NCI-H2196 (cell line): Measurements from ENCODE around the gene RAVER2.

Experiments
- DNase-seq: peaks from one replicate; lab custom pipeline; 2025; ENCODE audit not compliant: unreplicated experiment; lab: John Stamatoyannopoulos, UW

RAVER2 gene

DNA sequence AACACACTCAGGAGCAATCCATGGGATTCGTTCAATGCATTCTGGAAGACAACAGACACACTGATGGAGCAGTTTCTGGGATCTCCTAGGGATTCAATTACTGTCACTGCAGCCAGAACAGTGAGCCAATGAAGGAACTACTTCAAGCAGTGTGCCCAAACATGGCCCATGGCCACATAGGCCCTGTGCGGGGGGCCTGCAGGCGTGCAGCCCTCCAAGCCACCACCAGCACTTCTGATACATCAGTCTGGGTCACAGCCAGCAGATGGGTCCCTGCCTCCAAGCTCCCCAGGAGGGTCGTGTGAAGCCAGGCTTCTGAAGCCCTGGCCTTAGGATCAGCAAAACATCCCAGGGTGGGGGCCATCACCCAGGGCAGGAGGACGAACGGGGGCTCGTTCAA, 99.3 kb downstream of the RAVER2 start:
- no peak for DNase-seq

DNA sequence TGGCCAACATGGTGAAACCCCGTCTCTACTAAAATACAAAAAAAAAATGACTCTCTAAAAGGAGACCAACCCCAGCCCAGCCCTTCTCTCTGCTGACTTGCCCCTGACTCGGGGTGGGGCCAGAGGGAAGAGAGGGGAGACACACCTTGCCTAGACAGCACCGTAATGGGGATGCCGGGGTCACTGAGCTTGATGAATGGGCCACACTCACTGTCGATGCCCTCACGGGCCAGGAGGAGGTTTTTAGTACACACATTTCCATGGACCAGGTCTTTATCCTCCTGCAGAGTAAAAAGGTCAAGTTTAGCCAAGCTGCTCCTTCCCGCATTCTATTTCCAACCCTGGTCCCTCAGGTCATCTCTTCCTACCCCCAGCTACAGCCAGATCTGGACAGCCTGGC, 99.7 kb downstream of the RAVER2 start:
- no peak for DNase-seq

DNA sequence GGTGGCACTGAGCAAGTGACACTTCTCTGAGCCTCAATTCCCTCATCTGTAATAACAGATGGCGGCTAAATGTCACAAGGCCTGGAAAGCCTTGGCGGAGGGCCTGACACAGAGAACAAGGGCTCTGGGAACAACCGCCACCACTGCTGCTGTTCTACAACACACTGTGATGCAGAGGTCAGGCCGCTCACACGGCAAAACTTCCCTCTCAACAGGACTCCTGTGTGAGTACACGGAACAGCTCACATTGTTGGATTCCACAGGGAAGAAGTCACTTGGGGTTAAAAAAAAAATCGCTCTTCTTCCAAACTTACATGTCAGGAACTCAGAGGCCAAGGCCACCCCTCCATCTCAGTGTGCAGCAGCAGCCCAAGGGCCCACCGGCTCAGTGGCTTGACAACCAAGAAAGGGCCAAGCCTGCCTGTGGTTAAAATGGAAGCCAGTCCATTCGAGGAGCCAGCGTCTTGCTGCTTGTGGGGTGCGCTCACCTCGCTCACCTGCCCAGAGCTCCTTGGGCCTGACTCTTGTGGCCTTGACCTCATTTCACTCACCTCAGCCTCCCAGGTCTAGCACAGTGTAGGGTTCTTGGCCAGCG, 101.1 kb downstream of the RAVER2 start:
- DNase-seq = no peak

DNA sequence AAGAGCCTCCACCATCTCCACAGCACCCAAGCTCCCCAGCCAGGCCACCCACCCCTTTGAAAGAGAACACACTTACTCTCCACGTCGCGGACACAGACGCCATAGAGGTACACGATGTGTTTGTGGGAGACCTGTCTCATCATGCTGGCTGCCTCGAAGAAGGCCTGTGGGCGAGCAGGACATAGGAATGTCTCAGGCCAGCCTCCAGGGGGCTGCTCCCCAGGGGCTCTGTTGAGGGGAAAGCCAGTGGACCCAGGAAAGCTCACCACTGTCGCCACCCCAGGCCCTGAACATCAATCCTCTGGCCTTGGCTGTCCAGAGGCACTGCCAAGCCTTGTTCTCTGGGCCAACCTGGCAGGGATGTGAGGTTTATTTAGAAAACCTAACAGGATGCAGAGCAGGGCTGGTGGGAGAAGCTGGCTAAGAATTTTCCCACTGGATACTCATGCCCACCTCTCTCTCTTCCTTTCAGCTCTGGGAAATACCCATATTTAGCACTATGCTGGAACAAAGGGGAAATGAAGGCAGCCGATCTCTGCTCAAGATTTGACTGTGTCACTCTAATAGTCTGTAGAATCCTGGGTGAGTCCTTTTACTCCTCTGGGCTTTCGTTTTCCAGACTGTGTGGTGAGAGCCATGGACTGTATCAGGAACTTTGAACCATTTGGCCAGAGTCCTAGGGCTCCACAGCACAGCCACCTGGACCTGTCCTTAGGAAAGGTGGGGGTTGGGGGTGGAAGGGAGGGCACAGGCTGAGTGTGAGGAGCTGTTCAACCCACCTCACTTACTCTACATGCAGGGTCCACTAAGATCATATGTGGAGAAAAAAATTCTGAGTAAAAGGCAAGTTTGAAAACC, 101.9 kb downstream of the RAVER2 start:
- DNase-seq = no peak

DNA sequence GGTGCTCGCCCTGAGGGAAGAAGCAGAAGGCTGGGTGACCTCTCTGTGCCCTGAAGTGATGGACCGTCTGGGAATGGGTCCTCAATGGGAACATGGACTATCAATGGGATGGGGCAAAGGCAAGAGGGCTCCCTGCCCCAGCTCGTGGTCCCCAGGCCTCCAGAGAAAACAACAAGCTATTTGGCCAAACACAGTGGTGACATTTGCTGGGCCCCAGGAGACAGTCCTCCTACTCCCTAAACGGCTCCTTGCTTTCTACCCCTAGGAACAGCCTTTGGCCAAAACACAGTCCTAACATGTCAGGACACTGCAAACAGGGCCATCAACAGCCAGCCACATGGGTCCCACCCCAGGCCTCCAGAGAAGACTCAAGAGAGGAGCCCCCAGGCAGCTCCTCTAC, 102.8 kb downstream of the RAVER2 start:
- DNase-seq = no peak

DNA sequence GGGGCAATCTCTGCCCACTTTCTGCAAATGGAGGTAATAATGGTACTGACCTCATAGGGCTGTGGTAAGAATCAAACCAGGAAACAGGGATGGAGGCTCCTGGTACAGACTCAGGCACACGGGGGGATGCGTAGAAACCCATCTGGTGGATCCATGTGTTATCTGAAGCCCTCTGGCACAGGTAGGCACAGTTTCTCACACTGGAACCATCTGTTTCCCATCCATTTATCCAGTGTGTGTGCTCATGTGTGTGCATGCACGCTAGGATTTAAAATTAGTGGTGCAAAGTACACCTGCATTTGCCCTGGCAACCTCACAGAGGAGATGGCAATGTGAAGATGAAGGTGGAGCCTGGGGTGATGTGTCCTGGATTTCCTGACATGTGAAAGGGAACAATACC, 103.3 kb downstream of the RAVER2 start:
- no peak for DNase-seq

DNA sequence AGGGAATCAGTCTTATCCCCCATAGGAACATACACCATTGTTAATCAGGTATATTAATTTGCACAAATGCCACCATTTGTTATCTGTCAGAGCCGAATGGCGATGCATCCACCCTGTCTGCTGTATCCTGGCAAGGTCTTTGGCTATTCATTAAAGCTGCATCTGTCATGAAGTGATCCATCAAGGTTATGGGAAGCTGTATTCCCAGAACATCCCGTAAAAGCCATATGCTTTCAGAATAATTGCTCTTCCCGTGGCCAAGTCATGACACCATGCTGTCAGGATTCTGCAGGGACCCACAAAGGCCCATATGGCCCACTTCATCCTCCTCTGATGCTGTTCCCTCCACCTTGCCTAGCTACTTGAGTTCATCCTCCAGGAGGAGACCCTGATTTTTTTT, 103.9 kb downstream of the RAVER2 start:
- DNase-seq = no peak

DNA sequence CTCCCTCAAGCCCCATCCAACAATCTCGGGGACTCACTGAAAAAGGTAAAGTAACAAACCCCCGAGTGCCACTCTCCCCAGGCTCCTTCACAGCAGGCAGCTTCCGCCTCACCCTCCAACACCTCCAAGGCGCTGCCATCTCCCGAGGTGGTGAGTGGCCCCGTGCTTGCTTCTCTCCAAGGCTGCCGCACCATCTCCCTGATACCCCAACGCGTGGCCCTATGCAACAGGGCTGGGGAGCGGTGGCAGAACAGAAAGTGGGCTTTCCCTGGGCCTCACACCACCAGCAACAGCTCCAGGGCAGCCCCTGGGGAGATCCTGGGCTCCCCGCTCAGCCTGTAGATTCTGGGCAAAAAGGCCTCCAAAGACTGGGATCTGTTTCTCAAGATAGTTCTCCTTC, 105.1 kb downstream of the RAVER2 start:
- no peak for DNase-seq

DNA sequence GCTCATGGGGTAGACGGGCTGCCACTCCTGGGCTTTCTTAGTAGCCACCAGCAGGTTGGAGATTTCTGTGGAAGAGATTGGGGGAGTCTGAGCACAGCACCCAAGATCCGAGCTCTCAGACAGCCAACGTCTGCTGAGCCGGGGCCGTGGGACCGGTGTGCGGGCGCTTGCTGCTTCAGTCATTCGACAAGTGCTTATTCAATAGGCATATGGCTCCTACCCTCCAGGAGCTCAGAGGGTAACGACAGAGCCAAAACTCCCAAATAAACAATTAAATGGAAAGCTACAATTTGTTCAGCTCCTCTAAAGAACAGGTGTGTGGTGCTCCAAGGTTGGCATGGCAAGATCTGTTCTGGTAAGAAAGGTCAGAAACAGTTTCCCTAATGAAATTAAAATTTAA, 106.0 kb downstream of the RAVER2 start:
- DNase-seq = no peak

DNA sequence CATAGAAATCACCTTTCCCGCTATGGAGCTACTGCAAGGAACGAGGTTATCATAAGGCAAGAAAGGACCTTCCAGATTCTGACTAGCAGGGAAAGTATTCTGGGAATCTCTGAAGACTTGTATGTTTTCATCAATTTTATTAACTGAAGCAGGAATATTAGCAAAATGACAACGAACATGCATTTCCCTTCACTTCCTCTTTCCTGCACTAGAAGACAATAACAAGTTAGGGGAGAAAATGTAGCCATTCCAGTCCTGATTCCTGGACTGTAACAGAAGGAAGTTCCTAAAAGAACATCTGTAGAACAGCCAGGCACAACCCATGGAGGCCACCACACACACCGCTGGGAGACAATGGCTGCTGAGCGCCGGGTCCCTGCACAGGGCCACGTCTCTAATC, 106.8 kb downstream of the RAVER2 start:
- no peak for DNase-seq

DNA sequence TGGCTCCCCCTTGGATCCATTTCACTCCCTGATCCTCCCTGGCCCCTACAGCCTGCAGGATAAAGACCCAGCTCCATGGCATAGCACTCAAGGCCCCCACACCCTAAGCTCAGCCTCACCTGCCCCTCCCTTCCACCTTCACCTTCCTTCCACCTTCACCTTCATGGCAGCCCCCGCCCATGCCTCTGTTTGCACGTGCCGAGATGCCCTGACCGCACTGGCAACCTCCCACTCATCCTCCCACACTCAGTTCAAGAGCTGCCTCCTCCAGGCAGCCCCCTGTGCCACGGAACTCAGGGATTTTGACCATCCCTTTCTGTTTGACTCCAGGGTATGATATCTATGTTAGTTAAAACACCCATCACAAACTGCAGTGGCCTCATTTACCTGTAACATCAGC, 109.8 kb downstream of the RAVER2 start:
- DNase-seq = no peak

DNA sequence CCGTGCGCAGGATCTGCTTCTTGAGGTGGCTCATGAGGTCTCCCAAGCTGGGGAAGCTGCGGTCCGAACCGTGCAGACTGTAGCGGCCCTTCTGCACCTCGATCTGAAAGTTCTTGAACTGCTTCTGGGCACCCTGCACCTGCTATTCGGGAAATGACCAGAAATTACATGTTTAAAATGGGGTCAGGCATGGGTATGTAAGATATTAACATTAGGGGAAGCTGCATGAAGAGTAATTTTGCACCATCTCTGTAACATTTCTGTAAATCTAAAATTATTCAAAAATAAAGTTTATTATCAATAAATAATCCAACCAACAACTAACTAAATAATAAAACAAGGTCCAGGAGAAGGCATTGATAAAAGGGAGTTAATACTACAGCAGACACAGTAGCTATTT, 110.7 kb downstream of the RAVER2 start:
- DNase-seq = no peak

DNA sequence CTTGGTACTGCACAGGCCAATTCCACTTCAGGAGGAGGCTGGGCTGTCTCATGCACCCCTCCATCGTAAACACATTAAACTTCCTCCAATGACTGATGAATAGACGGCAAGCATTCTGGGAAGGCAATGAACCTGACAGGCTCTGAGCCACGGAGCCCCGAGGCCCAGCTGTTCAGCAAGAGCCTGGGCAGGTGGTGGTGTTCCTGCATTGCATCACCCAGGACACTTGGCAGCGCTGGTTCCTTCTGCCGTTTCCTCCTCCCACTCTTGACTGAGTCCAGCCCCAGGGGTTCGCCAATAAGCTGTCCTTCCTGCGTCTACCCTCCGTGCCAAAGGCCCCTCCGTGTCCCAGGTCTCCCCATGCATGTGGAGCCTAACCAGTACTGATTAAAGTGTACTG, 111.7 kb downstream of the RAVER2 start:
- DNase-seq = peak; percentile 32

DNA sequence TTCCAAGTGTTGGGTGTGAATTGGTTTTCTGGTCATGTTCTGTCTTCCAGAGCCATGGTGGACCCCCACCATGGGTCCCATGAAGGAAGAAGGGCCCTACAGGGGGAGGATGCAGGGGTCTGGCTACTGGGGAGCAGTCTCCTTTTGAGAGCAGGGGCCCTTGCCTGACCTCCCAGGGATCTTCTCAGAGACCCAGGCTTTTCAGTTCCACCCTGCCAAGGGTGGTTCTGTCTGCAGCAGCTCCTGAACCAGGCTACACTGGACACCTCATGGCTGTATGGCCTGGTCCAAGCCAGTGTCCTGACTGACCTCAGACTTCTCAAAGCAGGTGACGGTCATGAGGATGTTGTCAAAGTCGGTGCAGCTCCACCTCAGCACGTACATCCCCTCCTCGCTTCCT, 112.5 kb downstream of the RAVER2 start:
- no peak for DNase-seq

DNA sequence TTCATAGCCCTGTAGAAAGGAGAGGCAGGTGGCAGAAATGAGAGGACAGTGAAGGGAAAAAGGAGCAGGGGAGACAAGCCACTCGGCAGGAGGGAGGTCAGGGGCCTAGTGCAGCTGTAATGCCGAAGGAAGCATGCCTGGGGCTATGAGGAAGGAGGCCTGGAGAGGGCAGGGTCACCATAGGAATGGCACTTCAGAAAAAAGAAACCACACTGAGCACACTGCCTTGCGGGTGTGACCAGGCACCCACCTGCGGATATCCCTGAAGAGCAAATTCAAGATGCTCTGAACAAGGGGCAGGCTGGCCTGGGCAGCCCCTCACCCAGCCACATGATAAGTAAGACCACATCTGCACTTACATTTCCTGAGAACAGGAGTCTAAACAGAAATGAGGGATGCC, 116.7 kb downstream of the RAVER2 start:
- DNase-seq = no peak

DNA sequence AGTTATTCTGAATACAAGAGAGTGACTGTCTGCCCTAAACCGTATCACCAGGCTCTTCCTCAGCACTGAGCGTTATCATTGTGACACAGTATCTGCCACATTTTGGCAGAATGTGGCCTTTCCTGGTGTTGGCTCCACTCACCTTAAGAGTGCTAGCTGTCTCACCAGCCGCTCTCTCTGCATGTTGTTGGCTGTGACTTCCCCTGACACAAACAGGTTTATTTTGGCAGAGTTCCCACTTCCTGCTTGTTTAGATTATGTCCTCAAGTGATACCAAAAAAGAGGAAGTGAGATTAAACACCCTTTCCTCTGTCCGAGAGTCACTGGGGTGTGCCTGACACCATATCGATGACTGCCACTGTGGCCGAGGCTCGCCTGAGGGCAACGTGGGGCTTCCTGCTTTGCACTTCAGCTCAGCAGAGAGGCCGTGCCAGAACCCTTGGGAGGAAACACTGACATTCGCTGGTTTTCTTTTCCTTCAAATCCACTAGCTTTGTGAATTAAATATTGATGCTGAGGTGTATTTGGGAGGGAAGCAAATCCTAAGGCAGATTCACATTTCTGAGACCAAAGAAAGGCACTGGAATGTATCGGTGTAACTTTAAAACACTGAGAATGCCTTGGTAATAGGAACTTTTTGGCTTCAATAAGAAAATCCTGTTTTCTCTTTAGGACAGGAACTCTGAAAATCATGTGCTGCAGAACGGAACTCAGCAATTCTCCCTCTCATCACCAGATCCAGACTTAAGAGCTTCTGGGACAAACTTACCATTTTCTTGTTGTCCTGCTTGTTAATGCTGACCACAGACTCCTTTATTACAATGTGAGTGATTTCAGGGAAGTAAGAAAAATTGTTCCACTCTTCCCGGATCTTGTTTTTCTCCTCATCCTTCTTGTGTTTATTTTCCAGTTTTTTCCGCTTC, 119.4 kb downstream of the RAVER2 start:
- DNase-seq = peak; percentile 10

DNA sequence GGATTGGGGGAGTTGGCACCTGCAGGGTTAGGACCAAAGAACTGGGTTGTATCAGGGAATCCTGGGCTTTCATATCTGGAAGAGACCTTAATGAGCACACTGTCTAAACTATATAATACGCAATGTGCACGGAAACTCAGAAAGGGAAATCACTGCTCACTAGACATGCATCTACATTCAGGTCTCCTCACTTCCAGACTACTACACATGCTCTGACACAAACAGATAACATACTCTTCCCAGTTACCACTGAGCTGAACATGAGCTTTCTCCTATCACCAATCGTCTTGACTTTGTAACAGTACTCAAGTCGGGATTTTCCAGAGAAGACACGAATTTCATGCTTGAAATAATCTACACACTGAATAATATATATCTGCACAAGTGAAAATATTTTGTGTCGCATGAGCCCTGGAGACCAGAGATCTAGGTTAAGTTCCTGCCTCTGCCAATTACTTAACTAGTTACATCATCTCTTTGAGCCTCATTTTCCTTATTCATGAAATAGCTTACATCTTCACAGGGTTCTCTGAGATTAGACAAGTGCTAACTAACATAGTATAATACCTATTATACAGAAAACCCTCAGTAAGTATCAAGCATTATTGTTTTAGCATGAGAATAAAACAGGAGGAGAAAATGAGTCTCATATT, 120.4 kb downstream of the RAVER2 start:
- DNase-seq = no peak

DNA sequence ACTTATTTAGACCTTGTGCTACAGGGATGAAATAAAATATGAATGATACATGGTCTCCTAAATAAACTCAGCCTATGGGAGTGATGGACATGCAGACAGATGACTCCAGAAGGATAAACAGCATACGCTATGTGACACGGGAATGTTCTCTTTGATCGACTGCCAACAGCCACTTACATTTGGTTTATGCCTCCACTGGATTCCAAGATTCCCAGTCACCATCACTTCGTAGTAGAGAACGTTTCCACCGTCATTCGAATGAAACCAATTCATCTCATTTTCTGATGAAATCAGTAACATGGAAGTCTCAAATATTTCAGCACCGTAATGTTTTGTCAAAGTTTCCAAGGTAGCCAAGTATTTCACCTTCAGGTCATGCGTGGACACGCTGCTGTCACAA, 121.8 kb downstream of the RAVER2 start:
- DNase-seq = no peak

DNA sequence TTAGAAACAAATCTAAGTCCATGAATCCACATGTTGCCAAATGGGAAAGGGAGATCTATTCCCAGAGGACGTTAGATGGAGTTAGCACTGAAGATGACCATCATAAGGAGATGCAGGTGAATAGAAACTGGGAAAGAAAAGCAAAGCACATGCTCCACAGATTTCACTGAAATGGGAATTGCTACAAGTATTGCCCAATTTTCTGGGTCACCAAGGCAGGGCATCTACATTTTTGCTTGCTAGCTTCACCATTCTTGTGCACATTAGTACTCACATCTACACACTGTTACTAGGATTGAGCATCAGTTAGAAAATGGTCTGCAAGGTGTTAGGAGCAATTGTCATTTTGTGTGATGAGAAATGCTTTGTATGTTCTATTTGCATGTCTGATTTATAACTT, 122.4 kb downstream of the RAVER2 start:
- no peak for DNase-seq

DNA sequence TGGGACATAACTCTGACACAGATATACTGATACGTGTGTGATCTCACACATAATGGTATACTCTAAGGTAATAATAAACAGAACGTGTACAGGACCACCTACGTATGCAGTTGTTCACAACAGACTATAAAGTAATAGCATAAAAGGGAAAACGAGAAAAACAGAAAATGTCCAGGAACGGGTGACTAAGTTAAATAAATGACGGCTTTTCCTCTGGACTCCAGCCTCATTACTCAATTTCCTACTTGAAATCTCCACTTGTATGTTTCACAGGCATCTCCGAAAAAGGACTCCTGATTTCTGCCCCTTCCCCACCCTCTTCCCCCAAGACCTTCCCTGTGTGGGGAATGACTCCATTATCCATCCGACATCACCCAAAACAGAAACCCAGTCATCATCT, 126.4 kb downstream of the RAVER2 start:
- no peak for DNase-seq

DNA sequence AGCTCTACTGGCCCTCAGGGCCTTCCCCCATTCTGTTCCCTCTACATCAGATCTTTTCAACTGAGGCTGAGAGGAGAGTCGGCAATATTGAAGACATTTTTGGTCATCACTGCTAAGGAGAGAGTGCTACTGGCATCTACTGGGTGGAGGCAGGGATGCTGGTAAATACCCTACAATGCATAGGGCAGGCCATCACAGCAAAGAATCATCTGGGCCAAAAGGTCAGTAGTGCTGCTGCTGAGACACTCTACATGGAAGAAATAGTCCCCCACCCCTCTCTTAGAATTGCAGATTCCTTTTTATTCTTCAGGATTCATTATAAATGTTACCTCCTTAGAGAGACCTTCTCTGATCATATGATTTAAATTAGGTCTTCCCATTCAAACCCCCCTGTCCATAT, 127.2 kb downstream of the RAVER2 start:
- no peak for DNase-seq
